ENCODE results near the gene GALP.
"Not testable (repeated sequence)": the region's sequence is repeated elsewhere in the genome, so short reads cannot be mapped to it uniquely, and the experiment has no call there.

GALP gene

DNA sequence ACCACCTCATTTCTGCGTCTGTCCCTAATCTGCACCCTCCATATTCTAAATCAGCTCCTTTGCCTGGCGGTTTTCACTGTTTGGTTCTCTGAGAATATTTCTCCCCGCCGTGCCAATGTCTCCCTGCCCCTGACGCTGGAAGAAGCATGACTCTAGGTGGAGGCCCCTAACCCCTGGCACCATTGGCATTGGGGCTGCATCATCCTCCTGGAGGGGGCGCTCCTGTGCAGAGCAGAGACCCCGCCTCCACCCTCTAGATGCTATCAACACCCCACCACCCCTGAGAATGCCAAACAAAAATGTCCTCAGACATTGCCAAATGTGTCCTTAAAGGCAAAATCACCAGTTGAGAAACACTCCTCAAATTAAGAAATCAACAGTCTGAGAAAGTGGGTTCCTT is 15.3 kb downstream of the GALP start:
- no peak for DNase-seq (ENCODE audit: low read depth in 2 of 2)

DNA sequence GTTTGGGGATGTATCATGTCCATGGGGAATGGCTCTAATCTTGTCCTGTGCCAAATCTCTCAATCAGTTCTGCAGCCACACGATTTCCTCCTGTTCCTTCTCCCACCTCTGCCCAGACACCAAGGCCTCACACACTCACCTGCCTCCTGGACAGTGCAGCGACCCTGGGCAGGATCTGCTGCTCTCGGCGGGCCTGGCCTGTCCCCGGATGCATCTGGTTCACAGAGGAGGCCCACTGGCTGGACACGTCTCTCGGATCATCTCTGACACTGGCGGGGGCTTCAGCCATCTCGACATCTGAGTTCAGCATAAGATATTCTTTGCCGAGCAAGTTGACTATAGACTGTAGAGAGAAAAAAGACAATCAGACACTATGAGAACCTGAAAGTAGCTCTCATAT is 15.9 kb downstream of the GALP start:
- DNase-seq (ENCODE audit: low read depth in 2 of 2): no peak

DNA sequence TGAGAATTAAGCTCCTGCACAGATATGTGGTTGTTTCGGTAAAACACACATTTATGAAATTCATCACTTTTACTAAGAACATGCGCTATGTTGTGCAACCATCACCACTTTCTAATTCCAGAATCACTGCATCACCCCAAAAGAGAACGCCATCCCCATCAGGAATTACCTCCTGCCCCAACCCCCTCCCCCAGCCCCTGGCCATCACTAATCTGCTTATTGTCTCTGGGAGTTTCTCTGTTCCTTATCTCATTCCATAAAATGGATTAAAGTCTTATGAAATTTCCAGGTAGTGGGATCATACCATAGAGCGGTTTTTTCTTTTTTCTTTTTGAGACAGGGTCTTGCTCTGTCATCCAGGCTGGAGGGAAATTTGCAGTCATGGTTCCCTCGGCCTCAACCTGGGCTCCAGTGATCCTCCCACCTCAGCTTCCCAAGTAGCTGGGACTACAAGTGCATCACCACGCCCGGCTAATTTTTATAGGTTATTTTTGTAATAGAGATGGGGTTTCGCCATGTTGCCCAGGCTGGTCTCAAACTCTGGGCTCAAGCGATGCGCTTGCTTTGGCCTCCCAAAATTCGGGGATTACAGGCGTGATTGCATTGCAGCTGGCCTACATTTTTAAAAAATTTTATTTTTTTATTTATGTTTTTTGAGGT is 18.3 kb downstream of the GALP start:
- no peak for DNase-seq (ENCODE audit: low read depth in 2 of 2)

DNA sequence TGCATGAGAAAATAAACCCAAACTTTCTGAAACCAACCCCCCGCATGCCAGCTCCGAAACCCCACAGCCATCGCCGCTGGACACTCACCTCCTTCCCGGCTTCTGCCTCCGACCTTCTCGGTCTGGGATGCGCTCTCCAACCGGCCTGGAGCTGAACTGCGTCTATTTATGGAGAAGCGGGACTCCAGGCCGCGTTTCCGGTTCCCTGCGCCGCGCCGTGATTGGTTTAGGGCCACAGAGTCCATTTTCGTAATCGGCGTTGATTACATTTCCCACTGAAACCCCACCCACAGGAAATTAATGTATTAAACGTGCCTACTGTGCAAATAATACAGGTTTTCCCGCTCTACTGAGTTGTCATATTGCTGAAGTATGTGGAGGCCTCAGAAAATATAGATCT is 21.8 kb downstream of the GALP start, which contains the start of gene ZSCAN5B:
ZSCAN5B (minus strand) TSS at position 138 of the 400 bp plus-strand sequence. CDS start 4,731 bp downstream, outside the sequence.
- DNase-seq (ENCODE audit: low read depth in 2 of 2): not testable (repeated sequence)

DNA sequence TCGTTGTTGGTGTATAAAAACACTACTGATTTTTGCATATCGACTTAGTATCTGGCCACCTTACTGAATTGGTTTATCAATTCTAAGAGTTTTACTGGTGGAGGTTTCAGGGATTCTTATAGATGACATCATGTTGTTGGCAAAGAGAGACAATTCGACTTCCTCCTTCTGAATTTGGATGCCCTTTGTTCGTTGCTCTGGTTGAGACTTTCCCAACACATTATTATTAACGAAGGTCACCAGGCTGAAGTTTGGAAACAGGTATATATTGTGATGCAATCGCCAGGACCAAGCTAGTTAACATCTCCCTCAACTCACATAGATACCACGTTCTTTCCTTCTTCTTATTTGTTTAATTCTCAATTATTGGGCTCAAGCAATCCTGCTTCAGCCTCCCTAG is 23.9 kb downstream of the GALP start:
- no peak for DNase-seq (ENCODE audit: low read depth in 2 of 2)

- no peak for DNase-seq (ENCODE audit: low read depth in 2 of 2)
Measured at GRCh38 chr19:56201973-56202372, 26.2 kb downstream of the GALP start, which contains the start of gene ZSCAN5C. Gene ZSCAN5C, plus strand, starts transcription at chr19:56202273. Its CDS starts 3,641 bp downstream, at chr19:56205914.

DNA sequence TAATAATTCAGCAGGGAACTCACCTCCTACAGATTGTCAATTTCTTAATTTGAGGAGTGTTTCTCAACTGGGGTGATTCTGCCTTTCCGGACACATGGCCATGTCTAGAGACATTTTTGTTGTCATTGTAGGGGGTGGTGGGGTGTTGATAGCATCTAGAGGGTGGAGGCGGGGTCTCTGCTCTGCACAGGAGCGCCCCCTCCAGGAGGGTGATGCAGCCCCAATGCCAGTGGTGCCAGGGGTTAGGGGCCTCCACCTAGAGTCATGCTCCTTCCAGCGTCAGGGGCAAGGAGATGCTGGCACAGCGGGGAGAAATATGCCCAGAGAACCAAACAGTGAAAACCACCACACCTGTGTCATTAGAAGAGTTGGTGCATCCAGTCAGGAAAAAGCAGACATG is 31.8 kb downstream of the GALP start:
- DNase-seq (ENCODE audit: low read depth in 2 of 2): not testable (repeated sequence)

GRCh38 chr19:56209091-56209490 is 33.3 kb downstream of the GALP start:
- no peak for DNase-seq (ENCODE audit: low read depth in 2 of 2)

GRCh38 chr19:56210036-56210435 is 34.2 kb downstream of the GALP start:
- not testable (repeated sequence) for DNase-seq (ENCODE audit: low read depth in 2 of 2)

GRCh38 chr19:56211718-56212117 is 35.9 kb downstream of the GALP start:
- DNase-seq (ENCODE audit: low read depth in 2 of 2): no peak

GRCh38 chr19:56217039-56217949 is 41.5 kb downstream of the GALP start:
- DNase-seq (ENCODE audit: low read depth in 2 of 2): no peak

GRCh38 chr19:56218961-56219360 is 43.2 kb downstream of the GALP start:
- no peak for DNase-seq (ENCODE audit: low read depth in 2 of 2)

DNA sequence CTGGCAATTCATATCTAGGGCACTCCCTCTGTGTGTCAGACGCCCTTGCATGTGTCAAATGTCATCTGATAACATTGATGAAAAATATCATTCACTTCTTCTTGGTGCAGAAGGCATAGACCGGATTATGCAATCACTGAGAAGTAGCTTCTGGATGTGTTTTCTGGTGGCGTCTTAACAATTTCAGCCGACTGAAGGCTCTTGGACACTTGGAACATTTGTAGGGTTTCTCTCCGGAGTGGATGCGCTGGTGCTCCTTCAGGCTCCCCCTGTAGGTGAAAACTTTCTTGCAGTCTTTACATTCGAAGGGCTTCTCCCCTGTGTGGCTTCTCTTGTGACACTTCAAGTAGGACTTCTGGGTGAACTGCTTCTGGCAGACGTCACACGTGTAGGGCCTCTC is 45.6 kb downstream of the GALP start:
- not testable (repeated sequence) for DNase-seq (ENCODE audit: low read depth in 2 of 2)

- DNase-seq (ENCODE audit: low read depth in 2 of 2): no peak
Measured at GRCh38 chr19:56221851-56222250, 46.0 kb downstream of the GALP start.

DNA sequence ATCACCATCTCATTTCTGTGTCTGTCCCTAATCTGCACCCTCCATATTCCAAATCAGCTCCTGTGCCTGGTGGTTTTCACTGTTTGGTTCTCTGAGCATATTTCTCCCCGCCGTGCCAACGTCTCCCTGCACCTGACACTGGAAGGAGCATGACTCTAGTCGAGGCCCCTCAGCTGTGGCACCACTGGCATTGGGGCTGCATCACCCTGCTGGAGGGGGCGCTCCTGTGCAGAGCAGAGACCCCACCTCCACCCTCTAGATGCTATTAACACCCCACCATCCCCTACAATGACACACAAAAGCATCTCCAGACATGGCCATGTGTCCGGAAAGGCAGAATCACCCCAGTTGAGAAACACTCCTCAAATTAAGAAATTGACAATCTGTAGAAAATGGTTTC is 47.1 kb downstream of the GALP start:
- DNase-seq (ENCODE audit: low read depth in 2 of 2): no peak

DNA sequence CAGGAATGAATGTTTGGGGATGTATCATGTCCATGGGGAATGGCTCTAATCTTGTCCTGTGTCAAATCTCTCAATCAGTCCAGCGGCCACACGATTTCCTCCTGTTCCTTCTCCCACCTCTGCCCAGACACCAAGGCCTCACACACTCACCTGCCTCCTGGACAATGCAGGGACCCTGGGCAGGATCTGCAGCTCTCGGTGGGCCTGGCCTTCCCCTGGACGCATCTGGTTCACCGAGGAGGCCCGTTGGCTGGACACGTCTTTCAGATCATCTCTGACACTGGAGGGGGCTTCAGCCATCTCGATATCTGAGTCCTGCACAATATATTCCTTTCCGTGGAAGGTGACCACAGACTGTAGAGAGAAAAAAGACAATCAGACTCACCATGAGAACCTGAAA is 47.7 kb downstream of the GALP start:
- no peak for DNase-seq (ENCODE audit: low read depth in 2 of 2)
